ENCODE measurements around the gene SPTBN1.

DNA sequence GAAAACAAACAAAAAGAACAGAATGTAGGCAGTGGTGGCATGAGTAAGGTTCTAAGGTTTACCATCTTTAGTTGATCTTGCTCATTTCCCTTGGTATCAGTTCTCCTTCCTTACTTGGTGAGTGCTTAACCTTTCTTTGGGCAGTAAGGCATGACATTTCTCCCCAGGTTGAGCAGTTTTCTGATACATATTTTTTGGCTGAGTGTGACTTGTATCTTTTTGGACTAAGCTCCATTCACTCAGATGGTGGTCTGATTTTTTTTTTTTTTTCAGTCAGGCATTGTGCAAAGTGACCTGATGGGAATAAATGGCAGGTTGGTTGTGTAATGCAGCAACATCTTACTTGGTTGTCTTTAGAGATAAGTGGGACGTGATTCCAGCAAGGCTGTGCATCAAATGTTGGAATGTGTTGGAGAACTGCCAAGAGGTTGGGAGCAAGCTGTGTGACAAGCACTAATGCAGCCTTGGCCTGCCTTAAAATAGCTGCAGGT is 15.1 kb downstream of the SPTBN1 start:
- no peak for TF ChIP-seq EZH2 (IDR thresholded peaks at IDR 0.05; ENCODE audit: insufficient read depth, poor library complexity, severe bottlenecking)
- no peak for TF ChIP-seq EZH2phosphoT487 (IDR thresholded peaks at IDR 0.05; ENCODE audit: insufficient read depth, low read depth)

Data from GM23248 (cell line).